ENCODE data around the gene KSR2.

The KSR2 gene

GRCh38 chr12:117890644-117891043, 78.1 kb downstream of the KSR2 start:
- no peak for DNase-seq (ENCODE audit: low read depth)
- no peak for TF ChIP-seq CTCF (conservative IDR thresholded peaks at IDR 0.05; ENCODE audit: low read length)
- no peak overlapping the region for H3K4me3 ChIP-seq (ENCODE audit: low read length)

GRCh38 chr12:117890137-117890536, 78.7 kb downstream of the KSR2 start:
- no peak; the same call in 1 of the 2 replicates for TF ChIP-seq CTCF (conservative IDR thresholded peaks at IDR 0.05; ENCODE audit: low read length)
- no peak for DNase-seq (ENCODE audit: low read depth)

GRCh38 chr12:117889098-117889497, 79.7 kb downstream of the KSR2 start:
- no peak for DNase-seq (ENCODE audit: low read depth)

More at GRCh38 chr12:117890137-117890536, 78.7 kb downstream of the KSR2 start:
- H3K4me3 ChIP-seq (ENCODE audit: low read length), result no peak overlapping the region

GRCh38 chr12:117885211-117885610, 83.6 kb downstream of the KSR2 start:
- DNase-seq (ENCODE audit: low read depth), result no peak
- no peak overlapping the region for H3K4me3 ChIP-seq (ENCODE audit: low read length)
- TF ChIP-seq CTCF (conservative IDR thresholded peaks at IDR 0.05; ENCODE audit: low read length), result no peak

More at GRCh38 chr12:117889098-117889497, 79.7 kb downstream of the KSR2 start:
- TF ChIP-seq CTCF (conservative IDR thresholded peaks at IDR 0.05; ENCODE audit: low read length), result no peak
- no peak overlapping the region for H3K4me3 ChIP-seq (ENCODE audit: low read length)

GRCh38 chr12:117884161-117884560, 84.6 kb downstream of the KSR2 start:
- no peak for DNase-seq (ENCODE audit: low read depth)
- H3K4me3 ChIP-seq (ENCODE audit: low read length), result no peak overlapping the region
- no peak for TF ChIP-seq CTCF (conservative IDR thresholded peaks at IDR 0.05; ENCODE audit: low read length)

- TF ChIP-seq CTCF (conservative IDR thresholded peaks at IDR 0.05; ENCODE audit: low read length), result no peak
These were observed 86.1 kb downstream of the KSR2 start for GRCh38 chr12:117882603-117883184.

GRCh38 chr12:117882181-117882580, 86.6 kb downstream of the KSR2 start:
- no peak for DNase-seq (ENCODE audit: low read depth)
- no peak for TF ChIP-seq CTCF (conservative IDR thresholded peaks at IDR 0.05; ENCODE audit: low read length)
- no peak overlapping the region for H3K4me3 ChIP-seq (ENCODE audit: low read length)

More at GRCh38 chr12:117882603-117883184, 86.1 kb downstream of the KSR2 start:
- no peak overlapping the region for H3K4me3 ChIP-seq (ENCODE audit: low read length)
- DNase-seq (ENCODE audit: low read depth), result no peak
